Muscle of leg (tissue), 11 donors: Measurements from ENCODE around the gene MAN1A1. TPM values are rescaled to one million over a fixed set of nuclear protein-coding genes. Genes with fewer than 3 reads are reported as not detected.

ENCODE experiments used
- DNase-seq: peaks from one replicate; pipeline ENCODE4 v3.0.0; 2013
- H3K27ac ChIP-seq: one replicate; pipeline ENCODE4 v1.5.1; 2013; ENCODE audit warnings: mild to moderate bottlenecking, low read length, control low read depth
- H3K27me3 ChIP-seq: one replicate; pipeline ENCODE4 v1.6.1; 2013; ENCODE audit warnings: low read length; ENCODE audit not compliant: control insufficient read depth, insufficient read depth
- H3K36me3 ChIP-seq: one replicate; pipeline ENCODE4 v1.6.1; 2013; ENCODE audit warnings: low read length; ENCODE audit not compliant: control insufficient read depth, insufficient read depth
- H3K4me1 ChIP-seq: one replicate; pipeline ENCODE4 v1.6.1; 2013; ENCODE audit warnings: low read length; ENCODE audit not compliant: control insufficient read depth, insufficient read depth
- H3K4me3 ChIP-seq: one replicate; pipeline ENCODE4 v1.5.1; 2013; ENCODE audit warnings: low read length, control low read depth
- H3K9me3 ChIP-seq: replicated peaks from 2 replicates; pipeline ENCODE4 v1.6.1; 2013; ENCODE audit warnings: low read depth, low read length; ENCODE audit not compliant: control insufficient read depth
- WGBS: methylation state at CpG from one replicate; pipeline ENCODE4 v1.1.5; 2013; ENCODE audit warnings: missing lambda C conversion rate; ENCODE audit not compliant: insufficient coverage; 5-methylcytosine and 5-hydroxymethylcytosine counted together
- polyA plus RNA-seq, 8 donors: library from polyadenylated mRNA; unstranded; fragments of 120-200 nt; gene quantifications; one replicate each; pipeline versions ENCODE4 v1.2.1 to v1.2.3, GENCODE V29; 2013; ENCODE audit warnings: inconsistent platforms in 1 of 8, low replicate concordance in 1 of 8; ENCODE audit not compliant: insufficient read length in 8 of 8, insufficient read depth in 1 of 8
- total RNA-seq: library from RNA; stranded (reverse); fragments of 120-200 nt; gene quantifications from one replicate; pipeline ENCODE4 v1.2.4, GENCODE V29; 2013

Gene MAN1A1
- total and polyA plus RNA-seq, 9 donors = 21.8 to 48.2 (median 33.0) TPM

GRCh38 chr6:119328254-119328653 lies 21.3 kb downstream of the MAN1A1 start:
- Histone ChIP-seq H3K9me3 (no peaks in the 10 kb centered on the region), H3K27ac (no peak overlapping the region), H3K27me3 (no peaks in the 10 kb centered on the region), H3K4me1 (no peaks in the 10 kb centered on the region), H3K36me3 (peaks cover 11% of the 10 kb centered on the region), H3K4me3 (no peak overlapping the region)
- no peak for DNase-seq
- 63% methylated on average over 1 of the region's 2 CpGs for WGBS

GRCh38 chr6:119327810-119328209 lies 21.8 kb downstream of the MAN1A1 start:
- Histone ChIP-seq H3K27me3 (no peaks in the 10 kb centered on the region), H3K27ac (no peak overlapping the region)
- WGBS = 93% methylated on average over 2 of the region's 2 CpGs

GRCh38 chr6:119326291-119327005 lies 23.1 kb downstream of the MAN1A1 start:
- no peak for DNase-seq
- H3K27me3 ChIP-seq = no peaks in the 10 kb centered on the region
- no peaks in the 10 kb centered on the region for H3K4me1 ChIP-seq
- no peaks in the 10 kb centered on the region for H3K9me3 ChIP-seq
- H3K27ac ChIP-seq = no peak overlapping the region
- no peak overlapping the region for H3K4me3 ChIP-seq
- peaks cover 11% of the 10 kb centered on the region for H3K36me3 ChIP-seq
- 97% methylated on average over 6 of the region's 10 CpGs for WGBS

More at GRCh38 chr6:119327810-119328209, 21.8 kb downstream of the MAN1A1 start:
- peaks cover 11% of the 10 kb centered on the region for H3K36me3 ChIP-seq
- no peaks in the 10 kb centered on the region for H3K4me1 ChIP-seq
- no peak for DNase-seq
- H3K4me3 ChIP-seq = no peak overlapping the region
- H3K9me3 ChIP-seq = no peaks in the 10 kb centered on the region

- Histone ChIP-seq H3K36me3 (peaks cover 11% of the 10 kb centered on the region), H3K9me3 (no peaks in the 10 kb centered on the region), H3K4me3 (no peak overlapping the region), H3K27me3 (no peaks in the 10 kb centered on the region), H3K4me1 (no peaks in the 10 kb centered on the region), H3K27ac (no peak overlapping the region)
- DNase-seq = no peak
- 52% methylated on average over 3 of the region's 11 CpGs for WGBS
Measured at GRCh38 chr6:119325559-119326265, 23.8 kb downstream of the MAN1A1 start.

GRCh38 chr6:119324718-119325117 lies 24.8 kb downstream of the MAN1A1 start:
- Histone ChIP-seq H3K27ac (no peak overlapping the region), H3K27me3 (no peaks in the 10 kb centered on the region), H3K36me3 (peaks cover 11% of the 10 kb centered on the region), H3K9me3 (no peaks in the 10 kb centered on the region), H3K4me1 (no peaks in the 10 kb centered on the region), H3K4me3 (no peak overlapping the region)
- WGBS = no CpG with 5 or more reads among the region's 2 CpGs
- DNase-seq = no peak

GRCh38 chr6:119323931-119324330 lies 25.6 kb downstream of the MAN1A1 start:
- Histone ChIP-seq H3K9me3 (no peaks in the 10 kb centered on the region), H3K4me1 (no peaks in the 10 kb centered on the region), H3K27ac (no peak overlapping the region), H3K4me3 (no peak overlapping the region), H3K36me3 (peaks cover 11% of the 10 kb centered on the region), H3K27me3 (no peaks in the 10 kb centered on the region)
- no CpG with 5 or more reads among the region's 1 CpG for WGBS
- no peak for DNase-seq

- Histone ChIP-seq H3K4me1 (no peaks in the 10 kb centered on the region), H3K27me3 (no peaks in the 10 kb centered on the region), H3K27ac (no peak overlapping the region), H3K4me3 (no peak overlapping the region), H3K9me3 (no peaks in the 10 kb centered on the region), H3K36me3 (peaks cover 11% of the 10 kb centered on the region)
- DNase-seq = no peak
- no CpG with 5 or more reads among the region's 2 CpGs for WGBS
Measured at GRCh38 chr6:119323478-119323877, 26.1 kb downstream of the MAN1A1 start.

- no peak for DNase-seq
- WGBS = 94% methylated on average over 2 of the region's 5 CpGs
- Histone ChIP-seq H3K27me3 (no peaks in the 10 kb centered on the region), H3K36me3 (peaks cover 11% of the 10 kb centered on the region), H3K9me3 (no peaks in the 10 kb centered on the region), H3K4me3 (no peak overlapping the region), H3K4me1 (no peaks in the 10 kb centered on the region), H3K27ac (no peak overlapping the region)
Measured at GRCh38 chr6:119322715-119323350, 26.7 kb downstream of the MAN1A1 start.

- no peak for DNase-seq
- Histone ChIP-seq H3K27me3 (no peaks in the 10 kb centered on the region), H3K4me1 (no peaks in the 10 kb centered on the region), H3K9me3 (no peaks in the 10 kb centered on the region), H3K27ac (no peak overlapping the region), H3K36me3 (peaks cover 9% of the 10 kb centered on the region), H3K4me3 (no peak overlapping the region)
- no CpG with 5 or more reads among the region's 2 CpGs for WGBS
Measured at GRCh38 chr6:119322034-119322433, 27.5 kb downstream of the MAN1A1 start.

- WGBS = 100% methylated on average over 2 of the region's 2 CpGs
- Histone ChIP-seq H3K27me3 (no peaks in the 10 kb centered on the region), H3K9me3 (no peaks in the 10 kb centered on the region), H3K4me3 (no peak overlapping the region), H3K27ac (no peak overlapping the region), H3K36me3 (no peaks in the 10 kb centered on the region), H3K4me1 (peaks cover 2% of the 10 kb centered on the region)
- no peak for DNase-seq
Measured at GRCh38 chr6:119319694-119320093, 29.9 kb downstream of the MAN1A1 start.
